NCI-H2081 (cell line): ENCODE data around the gene SLC16A11.
"Not testable (repeated sequence)": the region's sequence is repeated elsewhere in the genome, so short reads cannot be mapped to it uniquely, and the experiment has no call there.

Experiments used
- DNase-seq, 2 experiments: peaks; one replicate each; lab custom pipeline; 2025; lab: John Stamatoyannopoulos, UW

Gene SLC16A11

GRCh38 chr17:7058831-7059447 lies 15.0 kb upstream of the SLC16A11 start:
- DNase-seq: no peak

- no peak for DNase-seq
These were observed 12.5 kb upstream of the SLC16A11 start for GRCh38 chr17:7056386-7056785.

GRCh38 chr17:7050583-7050982 lies 6.7 kb upstream of the SLC16A11 start:
- not testable (repeated sequence) for DNase-seq

DNA sequence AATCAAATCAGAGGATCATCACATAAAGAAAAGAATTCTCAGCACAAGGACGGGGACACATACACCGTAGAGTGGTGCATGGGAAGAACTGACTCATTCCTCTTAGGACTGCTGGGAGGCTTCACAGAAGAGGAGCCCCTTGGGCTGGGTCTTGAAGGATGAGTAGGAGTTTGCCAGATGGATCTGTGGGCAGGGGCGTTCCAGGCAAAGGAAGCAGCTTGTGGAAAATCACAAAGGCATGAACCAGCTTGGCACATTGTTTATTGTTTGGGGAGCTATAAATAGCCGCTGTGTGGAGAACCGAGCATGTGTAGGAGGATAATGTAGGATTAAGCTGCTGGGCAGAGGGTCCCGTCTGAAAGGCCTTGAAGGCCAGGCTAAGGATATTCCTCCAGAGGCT lies 5.1 kb upstream of the SLC16A11 start:
- no peak for DNase-seq

DNA sequence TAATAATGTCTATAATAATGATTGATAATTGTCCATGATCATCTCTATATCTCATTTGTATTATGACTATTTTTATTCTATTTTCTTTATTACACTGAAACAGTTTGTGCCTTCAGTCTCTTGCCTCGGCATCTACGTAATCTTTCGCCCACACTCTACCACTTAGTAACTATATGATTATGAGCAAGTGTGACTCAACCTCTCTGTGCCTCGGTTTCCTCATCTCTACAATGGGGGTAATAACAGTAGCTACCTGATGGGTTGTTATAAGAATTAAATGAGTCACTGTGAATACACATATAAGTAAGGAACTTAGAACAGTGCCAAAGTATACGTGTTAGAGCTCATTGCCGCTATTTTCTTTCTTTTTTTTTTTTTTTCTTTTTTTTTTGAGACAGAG lies 3.7 kb upstream of the SLC16A11 start:
- DNase-seq: no peak

GRCh38 chr17:7046725-7047397 lies 3.0 kb upstream of the SLC16A11 start:
- not testable (repeated sequence) for DNase-seq

GRCh38 chr17:7046127-7046724 lies 2.3 kb upstream of the SLC16A11 start:
- no peak for DNase-seq

GRCh38 chr17:7045492-7046126 lies 1.7 kb upstream of the SLC16A11 start:
- DNase-seq: peak; percentile 17 to 28

DNA sequence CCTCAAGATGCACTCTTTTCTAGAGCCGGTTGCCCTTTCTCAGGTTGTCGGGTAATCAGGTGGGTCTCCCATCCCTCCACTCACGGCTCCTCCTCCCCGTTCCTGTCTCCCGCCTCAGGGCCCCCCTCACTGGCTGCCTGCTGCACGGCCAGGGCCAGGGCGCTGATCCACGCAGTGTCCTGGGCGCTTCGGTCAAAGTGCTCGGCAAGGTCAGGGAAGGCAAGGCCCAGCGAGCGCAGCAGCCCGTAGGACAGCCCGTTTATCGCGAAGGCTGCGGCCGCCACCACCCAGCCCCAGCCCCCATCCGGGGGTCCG lies 753 bp downstream of the SLC16A11 start:
- DNase-seq: no peak

- DNase-seq: no peak
These were observed 1.3 kb downstream of the SLC16A11 start for GRCh38 chr17:7042501-7043181.

- no peak for DNase-seq
These were observed 2.0 kb downstream of the SLC16A11 start for GRCh38 chr17:7041607-7042500.

- DNase-seq: no peak
These were observed 4.1 kb downstream of the SLC16A11 start for GRCh38 chr17:7039832-7040231.

DNA sequence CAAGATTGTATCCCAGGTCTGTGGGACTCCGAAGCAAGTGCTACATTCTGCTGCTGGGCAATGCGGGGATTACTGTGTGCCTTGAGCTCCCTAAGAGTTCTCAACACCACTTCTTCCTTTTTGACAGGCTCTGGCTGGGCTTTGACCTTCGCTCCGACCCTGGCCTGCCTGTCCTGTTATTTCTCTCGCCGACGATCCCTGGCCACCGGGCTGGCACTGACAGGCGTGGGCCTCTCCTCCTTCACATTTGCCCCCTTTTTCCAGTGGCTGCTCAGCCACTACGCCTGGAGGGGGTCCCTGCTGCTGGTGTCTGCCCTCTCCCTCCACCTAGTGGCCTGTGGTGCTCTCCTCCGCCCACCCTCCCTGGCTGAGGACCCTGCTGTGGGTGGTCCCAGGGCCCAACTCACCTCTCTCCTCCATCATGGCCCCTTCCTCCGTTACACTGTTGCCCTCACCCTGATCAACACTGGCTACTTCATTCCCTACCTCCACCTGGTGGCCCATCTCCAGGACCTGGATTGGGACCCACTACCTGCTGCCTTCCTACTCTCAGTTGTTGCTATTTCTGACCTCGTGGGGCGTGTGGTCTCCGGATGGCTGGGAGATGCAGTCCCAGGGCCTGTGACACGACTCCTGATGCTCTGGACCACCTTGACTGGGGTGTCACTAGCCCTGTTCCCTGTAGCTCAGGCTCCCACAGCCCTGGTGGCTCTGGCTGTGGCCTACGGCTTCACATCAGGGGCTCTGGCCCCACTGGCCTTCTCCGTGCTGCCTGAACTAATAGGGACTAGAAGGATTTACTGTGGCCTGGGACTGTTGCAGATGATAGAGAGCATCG lies 5.6 kb downstream of the SLC16A11 start:
- DNase-seq: no peak

DNA sequence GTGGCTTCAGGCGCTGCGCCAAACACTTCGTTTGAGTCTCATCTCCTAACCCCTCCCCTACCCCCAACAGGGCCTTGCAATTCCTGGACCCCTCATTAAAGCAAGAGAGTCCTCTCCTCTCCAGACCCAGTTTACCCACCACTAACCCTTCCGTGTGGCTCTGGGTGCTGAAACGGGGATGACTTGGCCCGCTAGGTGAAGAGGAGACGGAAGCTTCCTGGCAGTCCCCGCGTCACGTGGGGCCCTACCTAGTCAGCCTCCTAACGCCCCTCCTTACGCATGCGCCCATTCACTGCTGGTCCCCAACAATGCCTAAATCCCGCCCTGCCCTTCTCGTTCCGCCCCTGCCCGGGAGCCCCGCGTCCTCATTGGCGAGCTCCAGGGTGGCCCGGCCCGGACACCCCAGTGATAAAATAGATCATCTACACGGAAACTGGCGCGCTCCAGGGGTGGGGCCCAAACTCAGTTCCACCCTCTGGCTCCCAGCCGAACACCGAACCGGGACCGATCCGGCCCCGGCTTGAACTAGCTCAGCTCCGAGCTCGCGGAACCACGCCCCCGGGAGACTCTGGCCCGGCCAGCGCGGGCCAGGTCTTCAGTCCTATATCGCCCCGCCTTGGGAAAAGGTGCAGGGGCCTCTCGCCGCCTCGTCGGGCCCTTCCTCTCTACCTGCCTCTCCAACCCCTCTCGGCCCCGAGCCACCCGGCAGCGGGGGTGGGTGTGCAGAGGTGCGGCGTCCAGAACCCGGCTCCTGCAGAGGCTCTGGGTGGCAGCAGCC lies 8.1 kb downstream of the SLC16A11 start, which contains the start of gene SLC16A13:
Gene SLC16A13 (plus strand): TSS at position 425 of the 778 bp plus-strand sequence. CDS start 368 bp downstream, outside the sequence.
- DNase-seq: peak; percentile 90 to 93

DNA sequence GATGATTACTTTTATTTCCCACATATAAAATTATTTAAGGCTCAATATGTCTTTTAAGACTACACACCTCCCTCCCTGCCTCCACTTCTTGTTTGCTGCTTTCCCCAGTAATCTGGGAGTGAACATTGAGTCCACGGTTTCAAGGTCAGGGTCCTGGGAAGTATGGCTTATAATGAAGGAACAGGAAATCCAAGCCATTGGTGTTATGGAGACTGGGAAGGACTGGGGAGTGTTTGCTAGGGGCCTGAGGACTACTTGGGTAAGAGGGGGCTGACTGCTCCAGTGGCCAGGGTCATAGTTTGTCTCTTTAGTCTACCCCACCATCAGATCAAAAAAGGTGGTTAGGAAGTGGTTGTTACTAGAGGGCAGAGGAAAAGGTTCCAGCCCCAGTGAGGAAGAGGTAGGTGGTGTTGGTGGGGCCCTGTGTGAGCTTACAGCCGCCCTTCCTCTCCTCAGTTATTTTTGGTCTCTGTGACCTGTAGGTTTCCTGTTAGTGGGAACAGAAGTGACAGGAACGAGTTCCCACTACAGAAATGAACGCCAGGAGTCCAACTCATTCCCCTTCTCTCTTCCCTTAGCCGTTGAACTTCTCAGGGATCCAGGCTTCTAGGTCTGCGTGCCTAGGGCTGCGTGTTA lies 8.8 kb downstream of the SLC16A11 start:
- no peak for DNase-seq

- no peak for DNase-seq
These were observed 14.2 kb downstream of the SLC16A11 start for GRCh38 chr17:7029659-7030058.

DNA sequence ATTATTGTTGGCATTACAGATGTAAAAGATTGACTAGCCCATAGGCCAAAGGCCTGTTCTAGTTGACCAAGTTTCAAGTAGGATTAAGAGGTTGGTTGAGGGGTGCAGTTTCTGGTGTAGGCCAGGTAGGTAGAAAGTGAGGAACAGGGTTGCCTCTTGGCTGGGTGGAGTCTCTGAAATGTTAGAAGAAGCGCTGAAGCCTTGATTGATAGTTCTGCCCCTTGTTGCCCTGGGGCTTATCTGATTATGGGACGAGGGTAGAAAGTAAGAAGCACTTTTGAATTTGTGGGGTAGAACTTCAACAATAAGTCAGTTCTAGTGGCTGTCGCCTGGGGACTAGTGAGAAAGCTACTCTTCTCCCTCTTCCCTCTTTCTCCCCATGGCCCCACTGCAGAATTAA lies 14.8 kb downstream of the SLC16A11 start:
- DNase-seq: no peak

GRCh38 chr17:7027335-7027734 lies 16.6 kb downstream of the SLC16A11 start:
- no peak for DNase-seq

- DNase-seq: no peak
These were observed 17.3 kb downstream of the SLC16A11 start for GRCh38 chr17:7026471-7027115.
